H1 (cell line): ENCODE results near the gene F10. TPM values are rescaled to one million over a fixed set of nuclear protein-coding genes. Genes with fewer than 3 reads are reported as not detected.

Source experiments
- CBX5 ChIP-seq: fragments of 300-800, 300-1000 bp; sonication (generic); IDR thresholded peaks from 2 replicates; pipeline ENCODE4 v1.7.1; 2016; ENCODE audit warnings: antibody characterized with exemption, low read length, low read depth
- TAF1 ChIP-seq: IDR thresholded peaks from 2 replicates; pipeline ENCODE4 v1.6.1; 2011; ENCODE audit warnings: mild to moderate bottlenecking, low read depth, low read length
- polyA plus RNA-seq, 7 experiments: library from polyadenylated mRNA; depleted of rRNA in 3 of 7; stranded (reverse) in 5 of 7; unstranded in 2 of 7; fragments of >200 nt in 5 of 7; fragments of 200-250 nt in 2 of 7; gene quantifications; 1 replicate in 5 of 7; 2 replicates in 1 of 7; 4 replicates in 1 of 7; pipeline versions ENCODE4 v1.2.1 to v1.2.3, GENCODE V29; 2011 to 2013; ENCODE audit warnings: missing spikeins in 2 of 7, mixed read lengths in 2 of 7
- total RNA-seq: library from RNA; stranded (reverse); fragmentation: NEBNext Ultra II Directional; extraction: Animal tissue kit (Norgen Biotek cat#: 25700); gene quantifications from 2 replicates; pipeline ENCODE4 v1.2.1, GENCODE V29; 2021

The F10 gene
- total and polyA plus RNA-seq, 2 of the 8 experiments (the other 6 are each of a cell fraction or from before 2014, with no cell fraction given) = 2.0 to 4.2 TPM

GRCh38 chr13:113129921-113130750 lies 7.5 kb downstream of the F10 start (continued):
- TF ChIP-seq TAF1 = no peak
- TF ChIP-seq CBX5 = no peak
